Activated CD8-positive, alpha-beta T cell treated with anti-CD3 and anti-CD28 coated beads for 36 hours (primary cell): Measurements from ENCODE around the gene DGCR2. TPM values are rescaled to one million over a fixed set of nuclear protein-coding genes. Genes with fewer than 3 reads are reported as not detected.

Source experiments
- ATAC-seq: fragments of 200-7000 bp; cut with Tn5 transposase; one replicate; pipeline ENCODE4 v1.10.0; 2021; ENCODE audit warnings: mild to moderate bottlenecking, moderate library complexity
- CTCF ChIA-PET: fragments of 350-600 bp; sonication (Branson Sonifier 250); formaldehyde crosslinking; loops from one replicate; lab custom pipeline; 2021; ENCODE audit warnings: antibody characterized with exemption; lab: Charles Lee
- POLR2A ChIA-PET: fragments of 350-600 bp; sonication (Branson Sonifier 250); formaldehyde crosslinking; loops from one replicate; lab custom pipeline; 2021; ENCODE audit warnings: antibody characterized with exemption; lab: Charles Lee
- DNase-seq: peaks from one replicate; pipeline ENCODE4 v3.0.0-alpha.2; 2020
- H3K27ac Mint-ChIP-seq: one replicate; pipeline ENCODE4 v1.8.0; 2021; ENCODE audit warnings: mild to moderate bottlenecking, mixed read lengths
- H3K27me3 Mint-ChIP-seq: one replicate; pipeline ENCODE4 v1.8.0; 2021; ENCODE audit warnings: mixed read lengths
- H3K36me3 Mint-ChIP-seq: one replicate; pipeline ENCODE4 v1.8.0; 2021; ENCODE audit warnings: low read depth, mixed read lengths
- H3K4me1 Mint-ChIP-seq: one replicate; pipeline ENCODE4 v1.8.0; 2021; ENCODE audit warnings: low read depth, mixed read lengths
- H3K4me3 Mint-ChIP-seq: one replicate; pipeline ENCODE4 v1.8.0; 2021; ENCODE audit warnings: mild to moderate bottlenecking, moderate library complexity, mixed read lengths
- H3K9me3 Mint-ChIP-seq: one replicate; pipeline ENCODE4 v1.8.0; 2021; ENCODE audit warnings: mixed read lengths
- intact Hi-C: fragments of 100-400 bp; cut with micrococcal nuclease; formaldehyde crosslinking; loops from one replicate; pipeline ENCODE4 v1.10.0; 2022
- total RNA-seq, 2 experiments: library from RNA; stranded (reverse); gene quantifications; one replicate each; pipeline ENCODE4 v1.2.3, GENCODE V29; 2021
- TF ChIP-seq, protein P1 (sequence below): fragments of 200-600 bp; IDR thresholded peaks from one replicate; pipeline ENCODE4 v1.8.0; 2022; ENCODE audit warnings: antibody characterized with exemption, mild to moderate bottlenecking

DGCR2 gene
- total RNA-seq, 2 experiments from 2014 or later, result 18.0 to 20.0 TPM

DNA sequence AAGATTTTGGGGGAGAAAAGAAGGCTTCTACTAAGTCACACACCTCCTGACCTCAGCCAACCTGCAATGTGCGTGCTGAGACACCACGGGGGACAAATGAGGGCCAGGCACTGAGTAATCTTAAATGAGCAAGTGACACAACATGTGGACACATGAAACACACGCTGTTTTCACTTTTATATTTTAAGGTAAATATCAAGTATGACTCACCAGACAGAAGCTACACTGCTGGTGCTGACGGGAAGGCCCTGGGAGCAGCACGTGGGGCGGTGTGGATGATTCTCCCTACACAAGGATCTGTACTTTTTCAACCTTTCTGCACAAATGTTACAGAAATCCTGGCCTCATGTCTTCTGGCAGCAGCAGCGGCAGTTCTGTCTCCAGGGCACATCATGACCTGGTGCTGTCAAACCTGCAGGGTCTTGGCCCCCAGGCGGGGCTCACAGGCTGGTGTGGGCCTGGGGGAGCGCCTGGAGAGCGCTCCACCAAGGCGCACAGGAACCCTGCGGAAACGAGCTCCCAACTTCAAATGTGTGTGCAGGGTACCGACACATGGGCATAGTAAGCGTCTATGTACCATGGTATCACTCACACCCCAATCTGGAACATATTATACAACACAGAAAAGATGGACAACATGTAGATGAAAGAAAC is 61.7 kb downstream of the DGCR2 start:
- ChIA-PET POLR2A (no interaction called here), CTCF (no interaction called here)
- intact Hi-C loops, result no loop called here
- DNase-seq (no peak), ATAC-seq (peak; percentile 47)
- no peak overlapping the region for H3K4me3 Mint-ChIP-seq
- TF ChIP-seq, protein P1, sequence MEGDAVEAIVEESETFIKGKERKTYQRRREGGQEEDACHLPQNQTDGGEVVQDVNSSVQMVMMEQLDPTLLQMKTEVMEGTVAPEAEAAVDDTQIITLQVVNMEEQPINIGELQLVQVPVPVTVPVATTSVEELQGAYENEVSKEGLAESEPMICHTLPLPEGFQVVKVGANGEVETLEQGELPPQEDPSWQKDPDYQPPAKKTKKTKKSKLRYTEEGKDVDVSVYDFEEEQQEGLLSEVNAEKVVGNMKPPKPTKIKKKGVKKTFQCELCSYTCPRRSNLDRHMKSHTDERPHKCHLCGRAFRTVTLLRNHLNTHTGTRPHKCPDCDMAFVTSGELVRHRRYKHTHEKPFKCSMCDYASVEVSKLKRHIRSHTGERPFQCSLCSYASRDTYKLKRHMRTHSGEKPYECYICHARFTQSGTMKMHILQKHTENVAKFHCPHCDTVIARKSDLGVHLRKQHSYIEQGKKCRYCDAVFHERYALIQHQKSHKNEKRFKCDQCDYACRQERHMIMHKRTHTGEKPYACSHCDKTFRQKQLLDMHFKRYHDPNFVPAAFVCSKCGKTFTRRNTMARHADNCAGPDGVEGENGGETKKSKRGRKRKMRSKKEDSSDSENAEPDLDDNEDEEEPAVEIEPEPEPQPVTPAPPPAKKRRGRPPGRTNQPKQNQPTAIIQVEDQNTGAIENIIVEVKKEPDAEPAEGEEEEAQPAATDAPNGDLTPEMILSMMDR, result no peak
- H3K27ac Mint-ChIP-seq, result peak overlapping the region; percentile 22
- H3K36me3 Mint-ChIP-seq, result peaks cover 25% of the 10 kb centered on the region
- no peaks in the 10 kb centered on the region for H3K27me3 Mint-ChIP-seq
- H3K9me3 Mint-ChIP-seq, result no peaks in the 10 kb centered on the region
- H3K4me1 Mint-ChIP-seq, result peaks cover 3% of the 10 kb centered on the region

DNA sequence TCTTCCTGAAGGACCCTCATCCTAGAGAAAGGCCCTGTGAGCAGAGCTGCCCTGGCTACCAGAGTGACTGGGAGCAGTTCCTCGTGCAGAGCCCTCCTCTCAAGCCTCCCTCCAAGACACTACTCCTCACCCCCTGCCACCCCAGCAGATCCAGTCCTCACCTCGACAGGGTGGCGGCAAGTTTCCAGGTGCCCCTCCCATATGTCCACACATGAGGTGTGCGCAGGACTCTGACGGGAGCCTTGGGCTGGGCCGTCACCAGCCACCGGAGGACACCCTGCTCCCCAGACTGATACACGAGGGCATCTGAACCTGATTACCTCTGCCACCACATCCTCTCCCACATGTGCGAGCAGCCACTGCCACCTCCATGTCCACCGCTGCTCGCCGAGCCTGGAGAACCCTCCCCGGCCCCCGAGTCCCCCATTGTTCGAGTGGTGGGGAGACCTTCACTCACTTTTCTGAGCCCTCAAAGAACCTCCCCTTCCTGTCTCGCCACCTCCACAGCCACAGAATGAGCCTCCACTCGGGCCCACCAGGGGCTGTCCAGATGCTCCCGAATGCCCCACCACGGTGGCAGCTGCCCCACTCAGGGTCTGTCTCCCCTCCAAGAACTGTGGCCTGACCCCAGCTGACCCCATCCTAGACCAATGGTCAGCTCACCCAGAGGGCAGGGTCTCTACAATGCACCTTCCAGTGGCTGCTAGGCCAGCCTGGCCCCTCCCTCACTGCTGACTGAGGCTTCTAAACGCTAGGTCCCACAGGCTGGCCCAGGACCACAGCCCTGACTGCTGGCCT is 62.5 kb downstream of the DGCR2 start:
- TF ChIP-seq, protein P1, result no peak
- CTCF ChIA-PET, result no interaction called here
- no peak for DNase-seq
- H3K27ac Mint-ChIP-seq, result peak overlapping the region; percentile 45
- H3K4me3 Mint-ChIP-seq, result no peak overlapping the region
- POLR2A ChIA-PET, result no interaction called here
- no peak for ATAC-seq
- H3K27me3 Mint-ChIP-seq, result no peaks in the 10 kb centered on the region
- H3K36me3 Mint-ChIP-seq, result peaks cover 19% of the 10 kb centered on the region
- intact Hi-C loops, result no loop called here
- peaks cover 3% of the 10 kb centered on the region for H3K4me1 Mint-ChIP-seq
- no peaks in the 10 kb centered on the region for H3K9me3 Mint-ChIP-seq

DNA sequence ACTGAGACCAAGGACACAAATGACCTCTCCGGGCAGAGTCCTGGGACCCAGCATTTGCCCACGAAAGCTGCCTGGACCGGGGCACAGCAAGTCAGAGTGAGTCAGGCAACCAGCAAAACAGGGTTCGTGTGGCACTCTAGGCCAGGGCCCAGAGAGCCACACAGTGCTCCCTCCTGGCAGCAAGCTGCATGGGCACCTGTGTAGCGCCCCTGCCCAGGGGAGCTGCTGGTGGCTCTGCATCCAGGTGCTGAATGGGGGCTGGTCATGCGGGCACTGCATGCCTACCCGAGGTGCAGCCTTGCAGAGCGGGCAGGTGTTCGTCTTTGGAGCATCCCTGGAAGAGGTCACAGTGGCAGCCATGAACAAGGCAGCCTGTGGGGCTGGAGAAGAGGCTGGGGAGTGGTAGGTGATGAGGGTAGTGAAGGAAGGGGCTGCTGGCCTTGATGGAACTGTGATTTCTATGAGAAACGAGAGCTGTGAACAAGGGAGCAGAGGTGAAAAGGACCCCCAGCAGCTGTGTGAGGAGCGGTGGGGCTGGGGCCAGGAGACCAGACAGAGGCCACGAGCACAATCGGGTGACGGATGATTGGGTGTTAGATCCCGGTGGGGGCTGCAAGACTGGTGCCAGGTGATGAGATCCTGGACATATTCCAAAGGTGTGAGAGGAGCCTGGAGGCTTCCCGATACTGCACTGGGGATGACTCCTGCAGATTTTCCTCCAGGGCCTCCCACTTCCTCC is 63.3 kb downstream of the DGCR2 start:
- Mint-ChIP-seq H3K9me3 (no peaks in the 10 kb centered on the region), H3K27me3 (no peaks in the 10 kb centered on the region), H3K27ac (peak overlapping the region; percentile 18), H3K4me3 (no peak overlapping the region), H3K4me1 (peaks cover 3% of the 10 kb centered on the region), H3K36me3 (peaks cover 17% of the 10 kb centered on the region)
- TF ChIP-seq, protein P1, result no peak
- ChIA-PET POLR2A (no interaction called here), CTCF (no interaction called here)
- ATAC-seq (peak; percentile 34), DNase-seq (no peak)
- intact Hi-C loops, result no loop called here

DNA sequence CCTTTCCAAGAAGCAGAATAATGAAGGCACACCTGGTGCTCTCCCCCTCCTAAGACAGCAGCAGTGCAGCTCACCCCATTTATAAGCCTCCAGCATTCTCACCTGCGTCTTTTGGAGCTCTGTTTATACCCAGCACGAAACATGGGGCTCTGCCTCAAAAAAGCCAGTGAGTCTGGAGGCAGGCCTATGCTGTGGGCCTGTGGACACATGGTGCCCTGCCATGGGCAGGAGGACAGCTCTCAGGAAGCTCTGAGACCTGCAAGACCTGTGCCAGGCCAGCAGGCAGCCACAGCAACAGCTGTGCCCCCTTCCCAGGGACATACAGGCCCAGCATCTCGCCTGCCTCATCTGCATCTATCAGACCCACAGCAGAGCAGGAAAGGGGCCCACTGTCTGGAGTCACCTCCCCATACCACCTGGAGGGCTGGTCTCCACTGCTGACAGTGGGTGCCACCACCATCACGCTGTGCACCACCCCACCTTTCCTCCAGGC is 64.2 kb downstream of the DGCR2 start:
- intact Hi-C loops, result no loop called here
- Mint-ChIP-seq H3K4me1 (peaks cover 3% of the 10 kb centered on the region), H3K36me3 (peaks cover 16% of the 10 kb centered on the region), H3K27me3 (no peaks in the 10 kb centered on the region), H3K27ac (peak overlapping the region; percentile 18), H3K4me3 (no peak overlapping the region), H3K9me3 (no peaks in the 10 kb centered on the region)
- ChIA-PET POLR2A (no interaction called here), CTCF (no interaction called here)
- no peak for DNase-seq
- TF ChIP-seq, protein P1, result no peak
- no peak for ATAC-seq
